ENCODE measurements around the gene NEDD8.
"Not testable (repeated sequence)": the region's sequence is repeated elsewhere in the genome, so short reads cannot be mapped to it uniquely, and the experiment has no call there.

NEDD8 gene

GRCh38 chr14:24247422-24247821, 15.3 kb upstream of the NEDD8 start:
- DNase-seq (ENCODE audit: low spot score), result no peak

GRCh38 chr14:24246765-24247212, 14.6 kb upstream of the NEDD8 start:
- DNase-seq (ENCODE audit: low spot score), result no peak

GRCh38 chr14:24245350-24245749, 13.2 kb upstream of the NEDD8 start:
- not testable (repeated sequence) for DNase-seq (ENCODE audit: low spot score)

- DNase-seq (ENCODE audit: low spot score), result peak; percentile 35
Observed at GRCh38 chr14:24243336-24243836, 11.2 kb upstream of the NEDD8 start.

GRCh38 chr14:24241829-24242443, 9.8 kb upstream of the NEDD8 start:
- peak; percentile 94 for DNase-seq (ENCODE audit: low spot score)

- no peak for DNase-seq (ENCODE audit: low spot score)
Observed at GRCh38 chr14:24240110-24240918, 8.1 kb upstream of the NEDD8 start.

- DNase-seq (ENCODE audit: low spot score), result no peak
Observed at GRCh38 chr14:24238527-24239037, 6.4 kb upstream of the NEDD8 start.

GRCh38 chr14:24238123-24238522, 6.0 kb upstream of the NEDD8 start:
- no peak for DNase-seq (ENCODE audit: low spot score)

- DNase-seq (ENCODE audit: low spot score), result no peak
Observed at GRCh38 chr14:24237463-24237955, 5.3 kb upstream of the NEDD8 start.

GRCh38 chr14:24236689-24237462, 4.7 kb upstream of the NEDD8 start:
- DNase-seq (ENCODE audit: low spot score), result no peak

- DNase-seq (ENCODE audit: low spot score), result no peak
Observed at GRCh38 chr14:24235804-24236688, 3.9 kb upstream of the NEDD8 start.

GRCh38 chr14:24234095-24235005, 2.2 kb upstream of the NEDD8 start:
- DNase-seq (ENCODE audit: low spot score), result no peak

- peak; percentile 37 for DNase-seq (ENCODE audit: low spot score)
Observed at GRCh38 chr14:24233538-24233866, 1.3 kb upstream of the NEDD8 start.

GRCh38 chr14:24232645-24233537, 724 bp upstream of the NEDD8 start, which contains the start of gene GMPR2:
GMPR2 (plus strand) TSS chr14:24232929; CDS start chr14:24233254, 325 bp downstream.
- peak; percentile 41 for DNase-seq (ENCODE audit: low spot score)

- DNase-seq (ENCODE audit: low spot score), result peak; percentile 23
Observed at GRCh38 chr14:24231263-24232120, 675 bp downstream of the NEDD8 start.

GRCh38 chr14:24228902-24229301, 3.3 kb downstream of the NEDD8 start:
- DNase-seq (ENCODE audit: low spot score), result no peak

GRCh38 chr14:24226473-24226872, 5.7 kb downstream of the NEDD8 start:
- DNase-seq (ENCODE audit: low spot score), result no peak

GRCh38 chr14:24224618-24225071, 7.5 kb downstream of the NEDD8 start:
- DNase-seq (ENCODE audit: low spot score), result peak; percentile 43

All from RKO (cell line).